GM12873 (cell line): ENCODE data around the gene WDR5B.
A peak's percentile ranks its signal among the peaks of the same experiment; 100 is the strongest.

Experiments
- CTCF ChIP-seq: IDR thresholded peaks from 2 replicates; pipeline ENCODE4 v1.5.1; 2012; ENCODE audit warnings: low read depth, mild to moderate bottlenecking, moderate library complexity, low read length, control low read depth; ENCODE audit not compliant: insufficient read depth; ENCODE audit errors: missing control alignments

The WDR5B gene

GRCh38 chr3:122383771-122384697 lies 31.8 kb downstream of the WDR5B start, which contains the start of gene FAM162A:
TSS of gene FAM162A (plus strand) at chr3:122384182. CDS start at chr3:122384266, 84 bp downstream.
- peak; percentile 70 for TF ChIP-seq CTCF

- TF ChIP-seq CTCF = no peak
Observed at GRCh38 chr3:122382888-122383666, 32.8 kb downstream of the WDR5B start, which contains the start of gene MIX23. TSS of gene MIX23 (minus strand) at chr3:122383231. CDS start at chr3:122383224, 7 bp downstream.

- no peak for TF ChIP-seq CTCF
Observed at GRCh38 chr3:122377975-122378374, 37.9 kb downstream of the WDR5B start.

GRCh38 chr3:122374034-122374433 lies 41.8 kb downstream of the WDR5B start:
- TF ChIP-seq CTCF = no peak

- TF ChIP-seq CTCF = no peak
Observed at GRCh38 chr3:122366379-122366749, 49.5 kb downstream of the WDR5B start.

- TF ChIP-seq CTCF = no peak
Observed at GRCh38 chr3:122365073-122365472, 50.8 kb downstream of the WDR5B start.

- TF ChIP-seq CTCF = no peak
Observed at GRCh38 chr3:122364490-122364889, 51.4 kb downstream of the WDR5B start.
